Peyer's patch (tissue), 4 donors: ENCODE results near the gene SRRM3.

Source experiments
- CTCF ChIP-seq, 6 experiments: fragments of 450-650 bp in 4 of 6; fragments of 200-600 bp in 2 of 6; sonication (generic) in 1 of 6; IDR thresholded peaks; one replicate each; pipeline ENCODE4 v1.5.1; 2017 to 2019; ENCODE audit warnings: antibody characterized with exemption in 6 of 6, mild to moderate bottlenecking in 3 of 6, moderate library complexity in 1 of 6
- POLR2A ChIP-seq, 2 donors: fragments of 450-650 bp; IDR thresholded peaks; one replicate each; pipeline ENCODE4 v1.5.1; 2017; ENCODE audit warnings: antibody characterized with exemption in 2 of 2, mild to moderate bottlenecking in 2 of 2, moderate library complexity in 2 of 2

GRCh38 chr7:76272142-76272541, 70.4 kb downstream of the SRRM3 start:
- TF ChIP-seq POLR2A (IDR thresholded peaks at IDR 0.05) (no peak), CTCF (IDR thresholded peaks at IDR 0.05) (no peak)
